HFFc6 (cell line): ENCODE results near the gene TIMP2. TPM values are rescaled to one million over a fixed set of nuclear protein-coding genes. Genes with fewer than 3 reads are reported as not detected.

Source experiments
- DNase-seq: peaks from one replicate; pipeline ENCODE4 v3.0.0-alpha.2; 2018
- H3K27ac Mint-ChIP-seq: 2 replicates; pipeline ENCODE4 v1.8.0; 2020; ENCODE audit warnings: mild to moderate bottlenecking, mixed read lengths
- H3K27me3 Mint-ChIP-seq: 2 replicates; pipeline ENCODE4 v1.8.0; 2021; ENCODE audit warnings: mild to moderate bottlenecking, moderate library complexity, mixed read lengths; ENCODE audit not compliant: insufficient read depth
- H3K36me3 Mint-ChIP-seq: 2 replicates; pipeline ENCODE4 v1.8.0; 2021; ENCODE audit warnings: low read depth, mixed read lengths
- H3K4me1 Mint-ChIP-seq: 2 replicates; pipeline ENCODE4 v1.8.0; 2020; ENCODE audit warnings: low read depth, mixed read lengths
- H3K4me3 Mint-ChIP-seq: 2 replicates; pipeline ENCODE4 v1.8.0; 2020; ENCODE audit warnings: mild to moderate bottlenecking, moderate library complexity, mixed read lengths
- H3K9me3 Mint-ChIP-seq: 2 replicates; pipeline ENCODE4 v1.8.0; 2020; ENCODE audit warnings: mild to moderate bottlenecking, mixed read lengths
- CTCF ChIP-seq: fragments of 200-600 bp; sonication (generic); IDR thresholded peaks from 2 replicates; pipeline ENCODE4 v1.5.0; 2021; ENCODE audit warnings: antibody characterized with exemption, mild to moderate bottlenecking
- total RNA-seq, 6 experiments: library from RNA; stranded (reverse); fragmentation: NEBNext Ultra II Directional; extraction: Animal tissue kit (Norgen Biotek cat#: 25700); gene quantifications; 2 replicates in 1 of 6; 3 replicates in 5 of 6; pipeline ENCODE4 v1.2.3, GENCODE V29; 2021

TIMP2 gene
- total RNA-seq, 6 experiments from 2014 or later, result 547 to 705 (median 601) TPM

- no peak overlapping the region for H3K4me3 Mint-ChIP-seq
- peaks cover 50% of the 10 kb centered on the region for H3K4me1 Mint-ChIP-seq
- H3K9me3 Mint-ChIP-seq, result no peaks in the 10 kb centered on the region
- no peak overlapping the region; the same call in 1 of the 2 replicates for H3K27ac Mint-ChIP-seq
- no peak for DNase-seq
- peaks cover 12% of the 10 kb centered on the region for H3K27me3 Mint-ChIP-seq
- no peak for TF ChIP-seq CTCF
- peaks cover 31% of the 10 kb centered on the region for H3K36me3 Mint-ChIP-seq
Observed at GRCh38 chr17:78888941-78889518, 36.2 kb downstream of the TIMP2 start.

GRCh38 chr17:78886954-78887353, 38.2 kb downstream of the TIMP2 start:
- Mint-ChIP-seq H3K27ac (peak overlapping the region; percentile 100), H3K4me1 (peaks cover 71% of the 10 kb centered on the region), H3K9me3 (no peaks in the 10 kb centered on the region), H3K4me3 (no peak overlapping the region; the same call in 1 of the 2 replicates), H3K27me3 (peaks cover 15% of the 10 kb centered on the region), H3K36me3 (peaks cover 23% of the 10 kb centered on the region)
- no peak for TF ChIP-seq CTCF
- DNase-seq, result no peak

GRCh38 chr17:78885956-78886355, 39.2 kb downstream of the TIMP2 start:
- Mint-ChIP-seq H3K4me1 (peaks cover 78% of the 10 kb centered on the region), H3K27ac (peak overlapping the region; percentile 100), H3K4me3 (peak overlapping the region; percentile 32), H3K36me3 (peaks cover 19% of the 10 kb centered on the region), H3K27me3 (peaks cover 15% of the 10 kb centered on the region), H3K9me3 (no peaks in the 10 kb centered on the region)
- no peak for TF ChIP-seq CTCF
- no peak for DNase-seq

- Mint-ChIP-seq H3K36me3 (peaks cover 15% of the 10 kb centered on the region), H3K27ac (peak overlapping the region; percentile 100), H3K9me3 (no peaks in the 10 kb centered on the region), H3K27me3 (peaks cover 15% of the 10 kb centered on the region), H3K4me3 (peak overlapping the region; percentile 88), H3K4me1 (peaks cover 82% of the 10 kb centered on the region)
- DNase-seq, result no peak
- no peak for TF ChIP-seq CTCF
Observed at GRCh38 chr17:78884876-78885667, 40.1 kb downstream of the TIMP2 start.

- DNase-seq, result no peak
- Mint-ChIP-seq H3K4me3 (peak overlapping the region; percentile 88), H3K27ac (peak overlapping the region; percentile 100), H3K9me3 (no peaks in the 10 kb centered on the region), H3K4me1 (peaks cover 86% of the 10 kb centered on the region), H3K27me3 (peaks cover 15% of the 10 kb centered on the region), H3K36me3 (peaks cover 13% of the 10 kb centered on the region)
- TF ChIP-seq CTCF, result no peak
Observed at GRCh38 chr17:78884148-78884825, 40.9 kb downstream of the TIMP2 start.
